SK-N-SH (cell line): ENCODE data around the gene OTOP3. TPM values are rescaled to one million over a fixed set of nuclear protein-coding genes. Genes with fewer than 3 reads are reported as not detected.

Experiments used
- CTCF ChIA-PET: fragments of 300-600, 350-600 bp; formaldehyde crosslinking; extraction: SDS; loops from one replicate; lab custom pipeline; 2021; lab: Yijun Ruan, JAX
- POLR2A ChIA-PET: fragments of 350-600 bp; sonication (Branson Sonifier 250); formaldehyde crosslinking; extraction: SDS; loops from one replicate; lab custom pipeline; 2020; ENCODE audit warnings: antibody characterized with exemption, inconsistent platforms; lab: Yijun Ruan, JAX
- DNase-seq: peaks from one replicate; pipeline ENCODE4 v3.0.0; 2012
- H2AFZ ChIP-seq: fragments of 200-600 bp; sonication (generic); 2 replicates; pipeline ENCODE4 v1.8.1; 2016; ENCODE audit warnings: antibody characterized with exemption, mild to moderate bottlenecking, low read depth
- H3F3A ChIP-seq: fragments of 200-600 bp; sonication (generic); replicated peaks from 2 replicates; pipeline ENCODE3; 2016; ENCODE audit warnings: antibody characterized with exemption, mild to moderate bottlenecking; ENCODE audit not compliant: insufficient read depth
- H3K27ac ChIP-seq, 2 experiments: fragments of 200-500 bp in 1 of 2; fragments of 200-600 bp in 1 of 2; sonication (Bioruptor generic) in 1 of 2; sonication (generic), shearing (Covaris generic) in 1 of 2; 2 replicates each; pipeline versions ENCODE4 v1.5.1 to v1.6.1; 2014 to 2016; ENCODE audit warnings: low read depth in 2 of 2, inconsistent platforms in 1 of 2, low read length in 1 of 2, mild to moderate bottlenecking in 1 of 2, mixed read lengths in 1 of 2
- H3K27me3 ChIP-seq: fragments of 200-600 bp; sonication (generic), shearing (Covaris generic); 2 replicates; pipeline ENCODE4 v1.6.1; 2016; ENCODE audit warnings: mixed run types; ENCODE audit not compliant: insufficient read depth
- H3K36me3 ChIP-seq, 2 experiments: fragments of 200-500 bp in 1 of 2; fragments of 200-600 bp in 1 of 2; sonication (Bioruptor generic) in 1 of 2; sonication (generic) in 1 of 2; replicated peaks in 1 of 2; 2 replicates each; pipeline versions ENCODE3 to v1.5.1; 2014 to 2016; ENCODE audit warnings: low read length in 1 of 2, mild to moderate bottlenecking in 1 of 2; ENCODE audit not compliant: insufficient read depth in 2 of 2, control insufficient read depth in 1 of 2
- H3K4me1 ChIP-seq, 2 experiments: fragments of 200-500 bp in 1 of 2; fragments of 200-600 bp in 1 of 2; sonication (Bioruptor generic) in 1 of 2; sonication (generic), shearing (Covaris generic) in 1 of 2; 2 replicates each; pipeline versions ENCODE4 v1.5.1 to v1.6.1; 2014 to 2016; ENCODE audit warnings: low read depth in 1 of 2, low read length in 1 of 2, mixed run types in 1 of 2; ENCODE audit not compliant: insufficient read depth in 2 of 2, control insufficient read depth in 1 of 2
- H3K4me2 ChIP-seq: fragments of 200-600 bp; sonication (generic), shearing (Covaris generic); 2 replicates; pipeline ENCODE4 v1.6.1; 2017; ENCODE audit warnings: mixed run types
- H3K4me3 ChIP-seq, 2 experiments: fragments of 200-500 bp in 1 of 2; fragments of 200-600 bp in 1 of 2; sonication (Bioruptor generic) in 1 of 2; sonication (generic), shearing (Covaris generic) in 1 of 2; 2 replicates each; pipeline versions ENCODE4 v1.5.1 to v1.8.1; 2014 to 2016; ENCODE audit warnings: low read depth in 2 of 2, inconsistent platforms in 1 of 2, low read length in 1 of 2, mild to moderate bottlenecking in 1 of 2, mixed read lengths in 1 of 2, moderate library complexity in 1 of 2
- H3K79me2 ChIP-seq: fragments of 200-600 bp; sonication (generic); 2 replicates; pipeline ENCODE4 v1.8.1; 2017; ENCODE audit warnings: mild to moderate bottlenecking; ENCODE audit not compliant: insufficient read depth
- H3K9ac ChIP-seq: fragments of 200-600 bp; sonication (generic); 2 replicates; pipeline ENCODE4 v1.6.1; 2017; ENCODE audit warnings: mixed run types
- H3K9me2 ChIP-seq: fragments of 200-600 bp; sonication (generic); 2 replicates; pipeline ENCODE4 v1.6.1; 2017; ENCODE audit warnings: mixed run types
- H3K9me3 ChIP-seq: fragments of 200-600 bp; sonication (generic); 2 replicates; pipeline ENCODE4 v1.6.1; 2017; ENCODE audit warnings: mixed run types, mild to moderate bottlenecking, moderate library complexity
- H4K20me1 ChIP-seq: fragments of 200-600 bp; sonication (generic); 2 replicates; pipeline ENCODE4 v1.6.1; 2017; ENCODE audit warnings: mild to moderate bottlenecking, mixed run types; ENCODE audit not compliant: insufficient read depth
- EZH2phosphoT487 ChIP-seq: fragments of 200-600 bp; sonication (generic); IDR thresholded peaks from 2 replicates; pipeline ENCODE4 v1.6.1; 2017; ENCODE audit warnings: low read depth, mixed run types, mild to moderate bottlenecking, antibody characterized with exemption, moderate library complexity, borderline replicate concordance
- FOSL2 ChIP-seq: IDR thresholded peaks from 2 replicates; pipeline ENCODE4 v1.4.0; 2012; ENCODE audit warnings: low read depth, mild to moderate bottlenecking, moderate library complexity, borderline replicate concordance
- FOXJ3 ChIP-seq: sonication (generic); formaldehyde crosslinking; IDR thresholded peaks from 2 replicates; pipeline ENCODE4 v1.5.1; 2020; ENCODE audit warnings: mild to moderate bottlenecking, missing genetic modification reagents
- FOXM1 ChIP-seq: IDR thresholded peaks from 2 replicates; pipeline ENCODE4 v1.4.0; 2012; ENCODE audit warnings: low read depth, mild to moderate bottlenecking
- GATA2 ChIP-seq: sonication (generic); formaldehyde crosslinking; IDR thresholded peaks from 2 replicates; pipeline ENCODE4 v1.5.0; 2020; ENCODE audit warnings: mild to moderate bottlenecking, missing genetic modification reagents
- JUND ChIP-seq: IDR thresholded peaks from 2 replicates; pipeline ENCODE4 v1.4.0; 2012
- MEF2A ChIP-seq: IDR thresholded peaks from 2 replicates; pipeline ENCODE4 v1.4.0; 2012; ENCODE audit warnings: low read depth, borderline replicate concordance
- MXI1 ChIP-seq: IDR thresholded peaks from 2 replicates; pipeline ENCODE4 v1.6.1; 2012; ENCODE audit warnings: mild to moderate bottlenecking, low read depth, low read length, improper control_type of control experiment
- POLR2AphosphoS5 ChIP-seq: IDR thresholded peaks from 2 replicates; pipeline ENCODE4 v1.6.1; 2012; ENCODE audit warnings: low read depth, low read length
- RXRA ChIP-seq: IDR thresholded peaks from 2 replicates; pipeline ENCODE4 v1.4.0; 2012; ENCODE audit warnings: low read depth, mild to moderate bottlenecking, borderline replicate concordance
- SIN3A ChIP-seq: IDR thresholded peaks from 2 replicates; pipeline ENCODE4 v1.6.1; 2012; ENCODE audit warnings: low read depth, mild to moderate bottlenecking, low read length, moderate library complexity, borderline replicate concordance
- SMC3 ChIP-seq: IDR thresholded peaks from 2 replicates; pipeline ENCODE4 v1.6.1; 2012; ENCODE audit warnings: low read depth, low read length, improper control_type of control experiment
- TAF1 ChIP-seq: IDR thresholded peaks from 2 replicates; pipeline ENCODE4 v1.6.1; 2012; ENCODE audit warnings: low read depth, mild to moderate bottlenecking, low read length, moderate library complexity, borderline replicate concordance
- YY1 ChIP-seq: IDR thresholded peaks from 2 replicates; pipeline ENCODE4 v1.4.0; 2012; ENCODE audit warnings: low read depth, mild to moderate bottlenecking
- WGBS: methylation state at CpG from one replicate; pipeline ENCODE4 v1.1.6; 2017; ENCODE audit warnings: low lambda C conversion rate; 5-methylcytosine and 5-hydroxymethylcytosine counted together
- polyA plus RNA-seq, 3 experiments: library from polyadenylated mRNA; depleted of rRNA; stranded (reverse); fragments of >200 nt; gene quantifications; 2 replicates each; pipeline ENCODE4 v1.2.3, GENCODE V29; 2012
- TF ChIP-seq, protein P1 (sequence below): IDR thresholded peaks from 2 replicates; pipeline ENCODE4 v1.4.0; 2012; ENCODE audit warnings: low read depth, borderline replicate concordance

OTOP3 gene
- polyA plus RNA-seq, 1 of the 3 experiments (the other 2 are of a cell fraction), result not detected

DNA sequence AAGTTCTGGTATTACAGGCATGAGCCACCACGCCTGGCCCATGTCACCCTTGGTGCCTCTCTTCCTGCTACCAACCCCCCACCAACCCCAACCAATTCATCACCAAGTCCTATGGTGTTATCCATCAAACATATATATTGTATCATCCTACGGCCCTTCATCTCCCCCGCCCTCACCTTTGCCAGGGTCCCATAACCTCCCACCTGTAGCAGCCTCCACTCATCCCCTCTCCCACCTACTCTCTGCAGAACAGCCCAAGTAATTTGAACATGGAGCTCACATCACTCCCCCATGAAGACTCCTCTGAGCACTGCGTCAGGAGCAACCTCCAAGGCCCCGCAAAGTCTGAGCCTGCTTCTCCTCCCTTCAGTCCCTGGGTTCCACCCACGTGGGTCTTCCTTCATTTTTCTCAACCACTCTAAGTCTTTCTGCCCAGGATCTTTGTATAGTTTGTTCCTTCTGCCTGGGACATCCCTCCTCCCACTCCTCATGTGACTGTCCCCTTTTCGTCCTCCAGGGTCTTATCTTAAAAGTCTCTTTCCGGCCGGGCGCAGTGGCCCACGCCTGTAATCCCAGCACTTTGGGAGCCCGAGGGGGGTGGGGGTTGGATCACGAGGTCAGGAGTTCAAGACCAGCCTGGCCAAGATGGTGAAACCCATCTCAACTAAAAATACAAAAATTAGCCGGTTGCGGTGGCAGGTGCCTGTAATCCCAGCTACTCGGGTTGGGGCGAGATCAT lies 43.9 kb downstream of the OTOP3 start (continued):
- TF ChIP-seq FOSL2 (no peak), MEF2A (no peak), FOXJ3 (CRISPR knock-in tag) (no peak)

DNA sequence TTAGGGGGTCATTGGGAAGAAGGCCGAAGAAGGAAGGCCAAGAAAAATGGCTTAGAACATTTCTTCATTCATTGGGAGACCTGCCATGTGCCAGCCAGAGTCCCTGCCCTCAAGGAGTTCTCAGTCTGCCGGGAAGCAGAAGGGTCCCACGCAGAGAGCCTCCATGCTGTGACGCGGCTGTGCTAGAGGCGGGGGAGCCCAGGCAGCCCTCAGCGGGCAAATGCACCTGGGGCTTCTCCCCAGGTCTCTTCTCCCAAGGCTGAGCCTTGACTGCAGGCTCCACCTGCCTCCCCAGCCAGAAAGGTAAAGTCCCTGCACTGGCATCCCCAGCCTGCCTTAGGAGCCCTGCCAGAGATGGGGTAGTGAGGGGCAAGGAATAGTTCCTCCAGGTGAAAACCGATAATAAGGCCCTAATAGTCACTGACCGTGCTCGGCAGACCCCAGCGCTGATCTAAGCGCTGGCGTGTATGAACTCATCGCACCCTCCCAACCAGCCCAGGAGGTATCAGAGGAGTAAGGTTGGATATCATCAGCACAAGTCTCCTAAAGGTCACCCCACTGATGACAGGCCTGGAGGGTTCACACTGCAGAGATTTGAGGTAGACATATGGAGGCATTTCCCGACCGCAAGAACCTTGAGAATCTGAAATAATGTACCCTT lies 45.8 kb downstream of the OTOP3 start:
- Histone ChIP-seq H2AFZ (peak overlapping the region; percentile 93), H3K4me2 (peak overlapping the region; percentile 97), H3K4me1 (peaks cover 5 to 8% of the 10 kb centered on the region in 2 experiments; a peak in 2 of 4 replicates), H3K27me3 (no peaks in the 10 kb centered on the region), H3K4me3 (peak overlapping the region; percentile 64 to 94), H3K9me3 (no peaks in the 10 kb centered on the region), H3K79me2 (peaks cover 3% of the 10 kb centered on the region; the same call in 1 of the 2 replicates), H3K36me3 (no peaks in the 10 kb centered on the region), H3K27ac (peak overlapping the region; percentile 59 to 91), H3K9me2 (no peaks in the 10 kb centered on the region), H3K9ac (peak overlapping the region; percentile 60), H3F3A (peaks cover 30% of the 10 kb centered on the region), H4K20me1 (no peaks in the 10 kb centered on the region)
- POLR2A ChIA-PET, result interaction anchor here (1.5 kb wide), 1 partner anchor 10 kb away, joined by 4 read pairs; no protein-coding TSS in a partner anchor
- DNase-seq, result no peak
- 89% methylated on average over 16 of the region's 16 CpGs for WGBS
- CTCF ChIA-PET, result interaction anchor here (1.7 to 2.9 kb wide), 2 partner anchors 24 to 31 kb away, joined by 5 to 15 read pairs; partner anchors contain the start of gene MRPL58
- no peak for TF ChIP-seq EZH2phosphoT487
- TF ChIP-seq GATA2 (CRISPR knock-in tag), result no peak
- TF ChIP-seq RXRA, result no peak
- TF ChIP-seq MXI1, result no peak
- no peak for TF ChIP-seq FOXJ3 (CRISPR knock-in tag)
- TF ChIP-seq, protein P1, sequence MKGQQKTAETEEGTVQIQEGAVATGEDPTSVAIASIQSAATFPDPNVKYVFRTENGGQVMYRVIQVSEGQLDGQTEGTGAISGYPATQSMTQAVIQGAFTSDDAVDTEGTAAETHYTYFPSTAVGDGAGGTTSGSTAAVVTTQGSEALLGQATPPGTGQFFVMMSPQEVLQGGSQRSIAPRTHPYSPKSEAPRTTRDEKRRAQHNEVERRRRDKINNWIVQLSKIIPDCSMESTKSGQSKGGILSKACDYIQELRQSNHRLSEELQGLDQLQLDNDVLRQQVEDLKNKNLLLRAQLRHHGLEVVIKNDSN, result no peak
- no peak for TF ChIP-seq FOXM1
- TF ChIP-seq TAF1, result no peak
- TF ChIP-seq YY1, result no peak
- TF ChIP-seq SMC3, result no peak
- no peak for TF ChIP-seq JUND
- no peak for TF ChIP-seq SIN3A
- no peak for TF ChIP-seq POLR2AphosphoS5
